Memory B cell (primary cell): ENCODE data around the gene PDC.
"Not testable (repeated sequence)": the region's sequence is repeated elsewhere in the genome, so short reads cannot be mapped to it uniquely, and the experiment has no call there.

Experiments
- ATAC-seq: fragments of 150-1000 bp; cut with Tn5 transposase; 2 replicates; pipeline ENCODE4 v1.10.0; 2021; ENCODE audit warnings: low read depth, mild to moderate bottlenecking, moderate library complexity
- DNase-seq, 2 donors: peaks; one replicate each; pipeline ENCODE4 v3.0.0; 2022; ENCODE audit warnings: low spot score in 2 of 2
- H3K27ac Mint-ChIP-seq: one replicate; pipeline ENCODE4 v1.8.0; 2022; ENCODE audit warnings: mild to moderate bottlenecking, moderate library complexity, mixed read lengths
- H3K27me3 Mint-ChIP-seq: one replicate; pipeline ENCODE4 v1.8.0; 2022; ENCODE audit warnings: mixed read lengths
- H3K36me3 Mint-ChIP-seq: one replicate; pipeline ENCODE4 v1.8.0; 2022; ENCODE audit warnings: mild to moderate bottlenecking, mixed read lengths
- H3K4me1 Mint-ChIP-seq: one replicate; pipeline ENCODE4 v1.8.0; 2022; ENCODE audit warnings: mixed read lengths
- H3K4me3 Mint-ChIP-seq: one replicate; pipeline ENCODE4 v1.8.0; 2022; ENCODE audit warnings: mild to moderate bottlenecking, moderate library complexity, mixed read lengths
- H3K9me3 Mint-ChIP-seq: one replicate; pipeline ENCODE4 v1.8.0; 2022; ENCODE audit warnings: mixed read lengths

The PDC gene

DNA sequence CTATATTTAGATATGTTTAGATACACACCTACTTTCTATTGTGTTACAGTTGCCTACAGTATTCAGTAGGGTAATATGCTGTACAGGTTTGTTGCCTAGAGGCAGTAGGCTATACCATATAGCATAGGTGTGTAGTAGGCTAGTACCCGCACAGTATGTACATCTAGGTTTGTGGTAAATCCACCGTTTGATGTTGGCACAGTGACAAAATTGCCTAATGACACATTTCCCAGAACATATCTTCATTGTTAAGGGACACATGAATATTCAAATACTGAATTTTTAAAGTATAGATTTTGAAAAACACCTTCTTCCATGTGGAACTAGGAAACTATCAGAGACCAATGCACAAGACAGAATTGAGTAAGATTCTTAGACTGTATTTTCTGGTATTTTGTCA lies 22.6 kb upstream of the PDC start:
- no peaks in the 10 kb centered on the region for H3K4me1 Mint-ChIP-seq
- H3K4me3 Mint-ChIP-seq: no peak overlapping the region
- no peaks in the 10 kb centered on the region for H3K27me3 Mint-ChIP-seq
- no peaks in the 10 kb centered on the region for H3K9me3 Mint-ChIP-seq
- DNase-seq (no peak), ATAC-seq (no peak)
- no peak overlapping the region for H3K27ac Mint-ChIP-seq
- H3K36me3 Mint-ChIP-seq: no peaks in the 10 kb centered on the region

DNA sequence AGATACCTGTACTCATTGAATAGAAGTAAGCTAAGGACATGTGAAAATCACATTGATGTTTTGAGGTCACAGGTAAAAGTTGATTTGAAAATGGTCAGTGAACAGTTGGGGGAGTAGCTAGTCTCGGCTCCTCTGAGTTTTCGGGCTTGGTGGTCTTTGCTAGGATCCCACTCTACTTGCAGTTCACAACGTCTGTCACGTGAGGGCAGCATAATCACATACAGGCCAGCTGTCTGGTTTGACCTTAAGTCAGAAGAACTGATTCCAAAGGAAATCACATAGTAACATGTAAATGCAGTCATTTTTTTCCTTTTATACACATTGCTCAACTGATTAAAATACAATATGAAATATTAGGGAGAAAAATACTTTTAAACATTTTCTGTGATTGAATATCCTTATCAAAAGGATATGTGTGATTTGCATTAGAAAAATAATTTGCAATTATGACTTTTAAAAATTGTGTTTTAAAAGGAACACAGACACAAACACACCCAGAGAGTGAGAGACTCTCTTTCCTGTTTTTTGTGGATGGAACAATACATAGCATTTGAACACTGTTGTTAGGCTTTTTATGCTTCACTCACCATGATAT lies 21.8 kb upstream of the PDC start:
- Mint-ChIP-seq H3K9me3 (no peaks in the 10 kb centered on the region), H3K27me3 (no peaks in the 10 kb centered on the region), H3K4me1 (no peaks in the 10 kb centered on the region), H3K36me3 (no peaks in the 10 kb centered on the region), H3K27ac (no peak overlapping the region), H3K4me3 (no peak overlapping the region)
- DNase-seq: peak; percentile 54 to 57
- ATAC-seq: peak; percentile 46

DNA sequence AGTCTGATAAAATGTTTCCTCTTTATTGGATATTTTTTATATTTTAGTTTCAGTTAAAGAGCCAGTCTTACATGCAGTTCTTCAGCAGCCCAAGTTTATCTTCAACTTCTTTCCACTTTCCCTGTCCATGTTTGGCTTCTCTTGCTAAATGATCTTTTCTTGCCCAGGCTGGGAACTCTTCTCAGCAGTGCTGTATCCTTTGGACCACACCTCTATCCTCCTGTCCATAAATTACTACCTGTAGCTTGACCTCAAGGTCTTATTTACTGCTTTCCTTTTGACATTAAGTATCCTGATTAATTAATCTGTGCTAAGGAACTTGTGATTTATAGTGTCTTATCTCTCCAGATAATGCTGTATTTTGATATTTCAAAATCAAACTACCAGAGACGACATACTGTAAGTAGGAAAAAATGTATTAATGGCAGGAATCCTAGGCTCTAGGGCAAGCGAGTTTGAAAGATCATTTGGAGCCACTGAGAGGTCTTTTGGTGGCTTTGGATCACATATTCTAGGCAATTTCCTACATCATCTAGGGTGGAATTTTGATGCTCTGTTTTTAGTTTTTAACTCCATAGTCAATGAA lies 20.5 kb upstream of the PDC start:
- Mint-ChIP-seq H3K4me1 (no peaks in the 10 kb centered on the region), H3K27ac (no peak overlapping the region), H3K4me3 (no peak overlapping the region), H3K9me3 (no peaks in the 10 kb centered on the region), H3K27me3 (no peaks in the 10 kb centered on the region), H3K36me3 (no peaks in the 10 kb centered on the region)
- ATAC-seq: no peak
- DNase-seq: no peak

DNA sequence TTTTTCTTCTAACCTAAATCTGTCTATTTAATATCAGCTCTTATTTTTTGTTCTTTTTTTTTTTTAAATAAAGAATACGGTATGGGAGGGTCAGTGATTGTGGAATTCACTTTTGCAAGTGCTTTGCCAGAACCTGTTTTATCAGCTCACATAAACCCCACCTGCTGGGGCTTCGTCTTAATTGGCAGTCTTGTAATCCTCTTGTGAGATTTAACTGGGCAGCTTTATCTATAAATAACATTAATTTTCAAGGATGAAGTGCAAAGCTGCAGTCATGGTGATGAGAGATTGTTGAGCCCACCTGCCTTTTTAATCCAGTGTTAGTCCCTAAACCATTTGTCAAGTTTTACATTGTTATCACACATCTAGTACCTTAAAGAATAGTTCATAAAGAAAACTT lies 18.2 kb upstream of the PDC start:
- Mint-ChIP-seq H3K27me3 (no peaks in the 10 kb centered on the region), H3K36me3 (no peaks in the 10 kb centered on the region), H3K9me3 (no peaks in the 10 kb centered on the region), H3K27ac (no peak overlapping the region), H3K4me1 (no peaks in the 10 kb centered on the region), H3K4me3 (no peak overlapping the region)
- ATAC-seq (no peak), DNase-seq (no peak)

DNA sequence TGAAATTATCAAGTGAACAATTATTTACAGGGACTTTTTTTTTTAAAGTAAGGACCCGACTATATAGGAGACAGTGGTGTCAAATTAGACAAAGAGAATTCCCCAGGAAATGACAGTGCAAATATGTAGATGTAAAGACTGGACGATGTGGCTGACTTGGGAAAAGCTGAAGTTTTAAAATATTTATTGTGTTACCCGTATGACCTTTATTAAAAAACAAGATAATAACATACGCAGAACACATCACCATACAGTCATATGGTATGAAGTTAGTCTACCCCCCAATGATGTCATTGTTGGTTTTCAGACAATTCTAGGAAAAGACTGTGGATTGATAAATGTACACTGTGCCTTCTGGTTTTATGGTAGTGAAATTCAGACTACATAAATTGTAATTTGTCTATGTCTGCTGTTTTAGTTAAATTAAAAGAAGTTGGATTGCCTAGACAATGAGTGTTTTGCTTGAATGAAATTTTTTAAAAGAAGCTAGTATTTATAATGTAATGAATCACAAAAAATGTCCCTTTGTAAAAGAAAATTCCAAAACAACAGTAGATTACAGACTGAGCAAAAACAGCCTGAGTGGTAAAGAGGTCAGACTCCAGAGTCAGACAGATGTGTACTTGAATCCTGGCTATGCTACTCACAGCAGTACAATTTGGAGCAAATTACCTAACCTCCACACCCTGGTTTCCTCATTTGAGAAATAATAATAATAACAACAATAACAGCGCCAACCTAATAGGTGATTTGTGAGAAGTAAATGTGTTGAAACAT lies 15.5 kb upstream of the PDC start:
- no peaks in the 10 kb centered on the region for H3K27me3 Mint-ChIP-seq
- H3K9me3 Mint-ChIP-seq: no peaks in the 10 kb centered on the region
- H3K4me3 Mint-ChIP-seq: no peak overlapping the region
- ATAC-seq: no peak
- no peaks in the 10 kb centered on the region for H3K36me3 Mint-ChIP-seq
- DNase-seq: no peak
- no peaks in the 10 kb centered on the region for H3K4me1 Mint-ChIP-seq
- no peak overlapping the region for H3K27ac Mint-ChIP-seq

DNA sequence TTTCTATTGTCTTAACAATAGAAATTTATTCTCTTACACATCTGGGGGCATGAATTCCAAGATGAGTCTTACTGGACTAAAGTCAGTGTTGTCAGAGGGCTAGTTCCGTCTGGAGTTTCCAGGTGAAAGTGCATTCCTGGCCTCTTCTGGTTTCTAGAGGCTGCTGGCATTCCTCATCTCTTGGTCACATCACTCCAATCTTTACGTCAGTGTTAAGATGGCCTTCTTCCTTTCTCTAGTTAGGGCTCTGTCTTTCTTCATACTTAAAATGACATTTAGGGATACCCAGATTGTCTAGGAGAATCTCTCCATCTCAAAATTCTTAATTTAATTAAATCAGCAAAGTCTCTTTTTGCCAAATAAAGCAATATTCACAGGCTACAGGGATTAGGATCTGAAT lies 13.3 kb upstream of the PDC start:
- Mint-ChIP-seq H3K4me3 (no peak overlapping the region), H3K4me1 (no peaks in the 10 kb centered on the region), H3K9me3 (no peaks in the 10 kb centered on the region), H3K36me3 (no peaks in the 10 kb centered on the region), H3K27ac (no peak overlapping the region), H3K27me3 (no peaks in the 10 kb centered on the region)
- no peak for DNase-seq
- no peak for ATAC-seq

DNA sequence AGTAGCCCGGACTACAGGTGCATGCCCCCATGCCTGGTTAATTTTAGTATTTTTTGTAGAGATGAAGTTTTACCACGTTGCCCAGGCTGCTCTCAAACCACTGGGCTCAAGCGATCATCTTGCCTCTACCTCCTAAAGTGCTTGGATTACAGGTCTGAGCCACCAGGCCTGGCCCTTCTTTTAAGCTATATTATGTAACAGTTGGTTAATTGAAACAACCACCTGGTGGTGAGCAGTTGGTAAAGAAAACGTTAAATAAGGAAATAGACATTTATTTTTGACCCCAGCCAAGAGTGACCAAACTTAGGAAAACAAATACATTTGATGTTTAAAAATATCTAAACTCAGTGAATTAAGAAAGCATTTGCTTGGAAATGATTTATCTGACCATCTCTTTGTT lies 12.1 kb upstream of the PDC start:
- Mint-ChIP-seq H3K27me3 (no peaks in the 10 kb centered on the region), H3K27ac (no peak overlapping the region), H3K9me3 (no peaks in the 10 kb centered on the region), H3K36me3 (no peaks in the 10 kb centered on the region), H3K4me3 (no peak overlapping the region), H3K4me1 (no peaks in the 10 kb centered on the region)
- no peak for ATAC-seq
- DNase-seq: no peak

DNA sequence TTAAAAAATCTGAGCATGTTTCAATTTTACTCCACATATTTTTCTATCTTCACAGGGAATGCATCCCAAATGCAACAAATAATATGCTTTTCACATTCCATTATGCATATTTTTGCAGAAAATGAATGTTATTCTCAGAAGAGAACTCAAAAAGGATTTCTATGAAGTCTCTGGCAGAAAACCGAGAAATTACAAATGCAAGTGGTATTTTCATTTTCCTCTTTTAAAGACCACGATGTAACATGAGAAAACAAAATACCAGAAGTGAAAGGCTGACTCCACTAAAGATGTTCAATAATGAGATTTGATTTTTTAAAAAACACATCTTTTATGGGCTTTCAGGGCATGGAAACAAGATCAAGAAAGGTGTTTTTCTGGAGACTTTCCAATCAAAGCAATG lies 5.0 kb upstream of the PDC start:
- no peaks in the 10 kb centered on the region for H3K9me3 Mint-ChIP-seq
- DNase-seq (no peak), ATAC-seq (no peak)
- no peaks in the 10 kb centered on the region for H3K36me3 Mint-ChIP-seq
- H3K27ac Mint-ChIP-seq: no peak overlapping the region
- H3K4me3 Mint-ChIP-seq: no peak overlapping the region
- no peaks in the 10 kb centered on the region for H3K27me3 Mint-ChIP-seq
- no peaks in the 10 kb centered on the region for H3K4me1 Mint-ChIP-seq

DNA sequence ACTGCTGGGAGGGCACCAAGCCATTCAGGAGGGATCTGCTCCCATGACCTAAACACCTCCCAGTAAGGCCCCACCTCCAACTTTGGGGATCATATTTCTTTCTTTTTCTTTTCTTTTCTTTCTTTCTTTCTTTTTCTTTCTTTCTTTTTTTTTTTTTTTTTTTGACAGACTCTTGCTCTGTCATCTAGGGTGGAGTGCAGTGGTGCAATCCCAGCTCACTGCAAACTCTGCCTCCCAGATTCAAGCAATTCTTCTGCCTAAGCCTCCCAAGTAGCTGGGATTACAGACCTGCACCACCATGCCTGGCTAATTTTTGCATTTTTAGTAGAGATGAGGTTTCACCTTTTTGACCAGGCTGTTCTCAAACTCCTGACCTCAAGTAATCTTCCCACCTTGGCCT lies 4.6 kb upstream of the PDC start:
- not testable (repeated sequence) for DNase-seq, ATAC-seq, H3K4me1 Mint-ChIP-seq, H3K9me3 Mint-ChIP-seq, H3K27me3 Mint-ChIP-seq, H3K36me3 Mint-ChIP-seq, H3K4me3 Mint-ChIP-seq, H3K27ac Mint-ChIP-seq

DNA sequence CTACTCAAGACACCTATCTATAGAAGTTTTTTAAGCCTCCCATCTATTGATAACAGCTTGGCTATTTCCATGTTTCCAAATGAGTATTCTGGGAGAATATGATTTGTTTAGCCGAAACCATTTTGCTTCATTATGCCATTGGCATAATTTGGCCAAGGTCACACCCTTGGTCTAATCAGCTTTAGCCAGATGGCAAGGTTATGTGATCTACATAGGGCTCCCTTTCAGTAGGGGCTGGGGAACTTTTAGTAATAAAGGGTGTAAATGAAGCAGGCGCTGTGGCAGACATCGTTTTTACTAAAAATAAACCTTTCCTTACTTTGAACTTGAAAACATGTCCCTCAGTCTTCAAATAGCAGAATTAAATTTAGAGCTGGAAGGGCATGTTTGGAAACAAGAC lies 3.0 kb upstream of the PDC start:
- Mint-ChIP-seq H3K4me3 (no peak overlapping the region), H3K27me3 (no peaks in the 10 kb centered on the region), H3K36me3 (no peaks in the 10 kb centered on the region), H3K4me1 (no peaks in the 10 kb centered on the region), H3K9me3 (no peaks in the 10 kb centered on the region), H3K27ac (no peak overlapping the region)
- ATAC-seq (no peak), DNase-seq (no peak)

DNA sequence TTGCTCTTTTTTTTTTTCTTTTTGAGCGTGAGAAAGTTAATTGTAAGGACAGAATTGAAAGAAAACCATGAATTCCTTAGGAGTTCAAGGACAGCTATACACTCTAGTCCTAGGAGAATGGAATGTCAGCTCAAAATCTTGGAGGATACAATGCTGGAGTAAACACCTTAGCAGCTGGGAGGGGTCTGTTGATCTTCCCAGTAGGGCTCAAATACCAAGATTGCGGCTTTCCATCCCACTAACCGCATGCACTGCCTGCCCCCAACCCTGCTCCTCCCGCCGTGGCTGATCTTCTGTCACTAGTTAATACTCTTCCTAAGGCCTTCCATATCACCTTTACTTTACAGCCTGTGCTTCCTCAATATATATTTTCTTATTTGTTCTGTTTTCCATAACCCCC lies 2.6 kb upstream of the PDC start:
- DNase-seq (no peak), ATAC-seq (no peak)
- Mint-ChIP-seq H3K27ac (no peak overlapping the region), H3K9me3 (no peaks in the 10 kb centered on the region), H3K27me3 (no peaks in the 10 kb centered on the region), H3K4me1 (no peaks in the 10 kb centered on the region), H3K36me3 (no peaks in the 10 kb centered on the region), H3K4me3 (no peak overlapping the region)

DNA sequence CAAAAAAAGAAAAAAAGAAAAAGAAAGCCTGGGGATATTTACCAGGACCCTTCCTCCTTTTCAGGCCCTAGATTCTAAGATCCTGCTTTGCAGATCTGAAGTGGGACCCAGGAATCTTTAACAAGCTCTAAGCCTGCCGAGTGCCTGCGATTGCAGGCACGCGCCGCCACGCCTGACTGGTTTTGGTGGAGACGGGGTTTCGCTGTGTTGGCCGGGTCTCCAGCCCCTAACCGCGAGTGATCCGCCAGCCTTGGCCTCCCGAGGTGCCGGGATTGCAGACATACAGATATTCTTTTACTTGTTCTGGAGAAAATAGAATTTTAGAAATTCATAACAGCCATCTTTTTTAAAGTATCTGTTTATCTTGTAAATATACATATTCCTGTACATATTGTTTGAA lies 1.8 kb downstream of the PDC start:
- not testable (repeated sequence) for H3K4me3 Mint-ChIP-seq, H3K4me1 Mint-ChIP-seq, ATAC-seq, H3K27me3 Mint-ChIP-seq, H3K27ac Mint-ChIP-seq, H3K9me3 Mint-ChIP-seq, DNase-seq, H3K36me3 Mint-ChIP-seq

DNA sequence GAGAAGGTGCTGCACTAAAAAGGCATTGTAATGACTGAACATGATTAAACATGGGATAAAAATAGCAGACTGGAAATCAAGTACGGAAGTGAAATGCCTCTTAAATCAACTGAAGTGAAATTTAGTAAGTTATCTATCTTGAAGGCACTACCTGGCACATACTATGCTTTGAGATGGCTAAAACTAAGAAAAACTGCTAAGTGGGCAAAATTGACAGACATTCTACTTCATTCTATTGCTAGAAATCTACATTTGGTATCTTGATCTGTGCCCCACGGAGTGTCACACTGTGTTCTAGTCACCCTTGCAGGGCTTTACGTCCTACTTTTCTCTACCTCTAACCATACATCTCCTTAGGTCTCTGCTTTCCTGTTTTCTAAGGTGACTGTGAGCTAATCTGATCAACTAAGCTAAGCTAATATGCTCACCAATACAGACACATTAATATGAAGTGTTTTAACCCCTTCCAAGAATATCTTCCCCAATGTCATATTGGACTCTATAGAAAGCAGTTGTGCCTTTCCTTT lies 4.1 kb downstream of the PDC start:
- H3K4me1 Mint-ChIP-seq: no peaks in the 10 kb centered on the region
- no peaks in the 10 kb centered on the region for H3K36me3 Mint-ChIP-seq
- ATAC-seq (no peak), DNase-seq (no peak)
- H3K9me3 Mint-ChIP-seq: no peaks in the 10 kb centered on the region
- no peak overlapping the region for H3K4me3 Mint-ChIP-seq
- H3K27ac Mint-ChIP-seq: no peak overlapping the region
- H3K27me3 Mint-ChIP-seq: no peaks in the 10 kb centered on the region

DNA sequence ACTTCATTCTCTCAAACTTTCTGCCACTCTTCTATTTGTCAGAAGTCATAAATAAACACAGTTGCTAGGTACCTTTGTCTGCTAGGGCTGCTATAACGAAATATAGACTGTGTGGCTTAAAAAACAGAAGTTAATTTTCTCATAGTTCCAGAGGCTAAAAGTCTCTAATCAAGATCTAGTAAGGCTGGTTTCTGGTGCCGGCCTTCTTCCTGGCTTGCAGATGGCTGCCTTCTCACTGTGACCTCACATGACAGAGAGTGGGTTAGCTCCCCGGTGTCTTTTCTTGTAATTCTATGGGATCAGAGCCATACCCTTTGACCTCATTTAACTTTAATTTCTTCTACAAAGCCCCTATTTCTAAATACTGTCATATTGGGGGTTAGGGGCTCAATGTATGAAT lies 5.9 kb downstream of the PDC start:
- Mint-ChIP-seq H3K27ac (no peak overlapping the region), H3K27me3 (no peaks in the 10 kb centered on the region), H3K36me3 (no peaks in the 10 kb centered on the region), H3K9me3 (no peaks in the 10 kb centered on the region), H3K4me1 (no peaks in the 10 kb centered on the region), H3K4me3 (no peak overlapping the region)
- DNase-seq: no peak
- ATAC-seq: no peak

DNA sequence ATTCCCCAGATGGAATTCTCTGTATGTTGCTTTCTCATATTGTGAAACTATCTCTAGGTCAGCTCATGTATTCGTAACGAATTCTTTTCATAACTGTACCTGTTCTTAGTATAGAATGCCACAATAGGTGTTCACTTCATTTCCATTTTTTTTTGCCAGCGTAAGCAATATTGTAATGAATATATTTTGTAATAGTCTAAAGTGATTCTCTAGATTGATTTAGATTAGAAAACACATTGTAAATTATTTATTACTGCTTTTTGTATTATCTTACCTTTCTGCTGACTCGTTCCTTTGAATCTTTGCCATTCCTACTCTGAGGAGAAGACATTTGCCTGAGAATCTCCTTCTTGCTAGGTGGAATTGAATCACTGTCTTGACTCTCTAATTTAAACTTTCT lies 14.8 kb downstream of the PDC start:
- H3K9me3 Mint-ChIP-seq: no peaks in the 10 kb centered on the region
- no peak overlapping the region for H3K27ac Mint-ChIP-seq
- no peaks in the 10 kb centered on the region for H3K4me1 Mint-ChIP-seq
- no peaks in the 10 kb centered on the region for H3K27me3 Mint-ChIP-seq
- no peak overlapping the region for H3K4me3 Mint-ChIP-seq
- ATAC-seq (no peak), DNase-seq (no peak)
- no peaks in the 10 kb centered on the region for H3K36me3 Mint-ChIP-seq
